Ovary (tissue), 3 donors: ENCODE data around the gene GTF2H1.

ENCODE experiments used
- EP300 ChIP-seq: sonication (generic); formaldehyde crosslinking; IDR thresholded peaks from one replicate; pipeline ENCODE4 v1.6.1; 2017; ENCODE audit warnings: antibody characterized with exemption
- TF ChIP-seq, protein P1 (sequence below), 3 donors: fragments of 450-650 bp in 2 of 3; fragments of 200-600 bp in 1 of 3; IDR thresholded peaks; one replicate each; pipeline versions ENCODE4 v1.5.1 to v1.8.0; 2016 to 2022; ENCODE audit warnings: antibody characterized with exemption in 3 of 3, mild to moderate bottlenecking in 1 of 3
- donor health status: DM: no; HTN: no; CAD: no.

DNA sequence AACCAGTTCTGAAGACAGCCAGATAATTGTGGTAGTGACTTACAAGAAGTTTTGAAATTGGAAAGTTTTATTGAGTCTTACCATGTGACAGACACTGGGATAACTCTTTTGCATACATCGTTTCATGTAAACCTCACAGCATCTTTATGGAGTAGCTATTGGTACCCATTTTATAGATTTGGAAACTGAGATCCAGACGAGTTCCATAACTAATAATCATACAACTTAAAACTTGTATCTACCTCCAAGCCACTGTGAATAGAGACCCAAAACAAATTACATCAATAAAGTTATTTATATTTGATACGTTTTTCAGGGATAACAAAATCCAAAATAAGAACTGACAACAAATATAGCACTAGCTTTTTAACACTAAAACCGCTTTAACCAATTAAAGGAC is 36.3 kb downstream of the GTF2H1 start:
- no peak for TF ChIP-seq EP300
- TF ChIP-seq, protein P1, sequence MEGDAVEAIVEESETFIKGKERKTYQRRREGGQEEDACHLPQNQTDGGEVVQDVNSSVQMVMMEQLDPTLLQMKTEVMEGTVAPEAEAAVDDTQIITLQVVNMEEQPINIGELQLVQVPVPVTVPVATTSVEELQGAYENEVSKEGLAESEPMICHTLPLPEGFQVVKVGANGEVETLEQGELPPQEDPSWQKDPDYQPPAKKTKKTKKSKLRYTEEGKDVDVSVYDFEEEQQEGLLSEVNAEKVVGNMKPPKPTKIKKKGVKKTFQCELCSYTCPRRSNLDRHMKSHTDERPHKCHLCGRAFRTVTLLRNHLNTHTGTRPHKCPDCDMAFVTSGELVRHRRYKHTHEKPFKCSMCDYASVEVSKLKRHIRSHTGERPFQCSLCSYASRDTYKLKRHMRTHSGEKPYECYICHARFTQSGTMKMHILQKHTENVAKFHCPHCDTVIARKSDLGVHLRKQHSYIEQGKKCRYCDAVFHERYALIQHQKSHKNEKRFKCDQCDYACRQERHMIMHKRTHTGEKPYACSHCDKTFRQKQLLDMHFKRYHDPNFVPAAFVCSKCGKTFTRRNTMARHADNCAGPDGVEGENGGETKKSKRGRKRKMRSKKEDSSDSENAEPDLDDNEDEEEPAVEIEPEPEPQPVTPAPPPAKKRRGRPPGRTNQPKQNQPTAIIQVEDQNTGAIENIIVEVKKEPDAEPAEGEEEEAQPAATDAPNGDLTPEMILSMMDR (IDR thresholded peaks at IDR 0.05), result no peak
